Measurements from ENCODE around the gene TTR. TPM values are rescaled to one million over a fixed set of nuclear protein-coding genes. Genes with fewer than 3 reads are reported as not detected.

Gene TTR
- total RNA-seq, 1 donor from 2014 or later: not detected

DNA sequence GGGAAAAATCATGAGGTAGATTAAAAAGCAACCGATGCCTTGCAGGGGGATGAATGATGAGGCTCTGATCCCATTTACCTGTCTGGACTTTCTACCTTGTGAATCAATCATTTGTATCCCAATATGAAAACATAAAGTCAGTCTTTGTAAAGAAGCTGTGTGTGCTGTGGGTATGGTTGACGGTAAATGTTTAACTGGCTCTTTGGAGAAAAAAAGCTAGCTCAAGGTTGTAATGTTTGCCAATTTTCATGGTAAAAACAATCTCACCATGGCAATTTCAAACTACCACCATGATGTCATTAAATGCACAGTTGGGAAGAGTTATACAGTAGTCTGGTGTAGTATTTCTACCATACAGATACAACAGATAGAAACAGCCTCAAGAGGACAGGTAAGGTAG is 14.6 kb downstream of the TTR start:
- Histone ChIP-seq H3K4me1 (peaks cover 14% of the 10 kb centered on the region), H3K9me3 (replicated peaks) (no peaks in the 10 kb centered on the region), H3K36me3 (no peaks in the 10 kb centered on the region), H3K4me3 (no peak overlapping the region), H3K27me3 (ENCODE audit: low read depth) (no peaks in the 10 kb centered on the region), H3K27ac (replicated peaks) (no peak overlapping the region)
- TF ChIP-seq CTCF (IDR thresholded peaks at IDR 0.05; ENCODE audit: borderline replicate concordance): no peak
- intact Hi-C loops (cut with micrococcal nuclease): no loop called here
- DNase-seq: no peak

DNA sequence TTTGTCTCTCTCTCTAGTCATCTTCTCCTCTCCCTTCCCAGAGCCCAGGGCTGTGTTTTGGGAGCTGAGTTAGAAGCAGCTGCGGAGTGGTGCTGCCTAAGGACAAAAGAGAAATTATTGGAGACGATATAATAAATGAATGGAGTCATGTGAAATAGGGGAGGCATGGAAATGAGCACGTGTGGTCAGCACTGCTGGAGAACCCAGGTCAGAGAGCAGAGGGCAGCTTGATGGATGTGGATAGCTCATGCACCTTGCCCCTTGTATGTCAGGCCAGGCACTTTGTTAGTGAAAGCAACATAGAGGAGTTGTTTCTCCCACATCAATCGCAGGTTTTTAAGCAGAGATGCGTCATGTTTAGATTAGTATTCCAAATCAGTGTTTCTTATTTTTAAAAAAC is 15.7 kb downstream of the TTR start:
- no peaks in the 10 kb centered on the region for H3K36me3 ChIP-seq
- no peak overlapping the region for H3K4me3 ChIP-seq
- H3K27ac ChIP-seq (replicated peaks): no peak overlapping the region
- intact Hi-C loops (cut with micrococcal nuclease): no loop called here
- no peak for TF ChIP-seq CTCF (IDR thresholded peaks at IDR 0.05; ENCODE audit: borderline replicate concordance)
- no peaks in the 10 kb centered on the region for H3K27me3 ChIP-seq (ENCODE audit: low read depth)
- H3K9me3 ChIP-seq (replicated peaks): no peaks in the 10 kb centered on the region
- DNase-seq: no peak
- H3K4me1 ChIP-seq: peaks cover 23% of the 10 kb centered on the region

- H3K4me1 ChIP-seq: peaks cover 23% of the 10 kb centered on the region
- no peak for DNase-seq
- no peak for TF ChIP-seq CTCF (IDR thresholded peaks at IDR 0.05; ENCODE audit: borderline replicate concordance)
- no peak overlapping the region for H3K4me3 ChIP-seq
- intact Hi-C loops (cut with micrococcal nuclease): no loop called here
- H3K27me3 ChIP-seq (ENCODE audit: low read depth): no peaks in the 10 kb centered on the region
- no peaks in the 10 kb centered on the region for H3K9me3 ChIP-seq (replicated peaks)
- no peak overlapping the region for H3K27ac ChIP-seq (replicated peaks)
- H3K36me3 ChIP-seq: no peaks in the 10 kb centered on the region
These were observed 18.2 kb downstream of the TTR start for GRCh38 chr18:31609886-31610285.

DNA sequence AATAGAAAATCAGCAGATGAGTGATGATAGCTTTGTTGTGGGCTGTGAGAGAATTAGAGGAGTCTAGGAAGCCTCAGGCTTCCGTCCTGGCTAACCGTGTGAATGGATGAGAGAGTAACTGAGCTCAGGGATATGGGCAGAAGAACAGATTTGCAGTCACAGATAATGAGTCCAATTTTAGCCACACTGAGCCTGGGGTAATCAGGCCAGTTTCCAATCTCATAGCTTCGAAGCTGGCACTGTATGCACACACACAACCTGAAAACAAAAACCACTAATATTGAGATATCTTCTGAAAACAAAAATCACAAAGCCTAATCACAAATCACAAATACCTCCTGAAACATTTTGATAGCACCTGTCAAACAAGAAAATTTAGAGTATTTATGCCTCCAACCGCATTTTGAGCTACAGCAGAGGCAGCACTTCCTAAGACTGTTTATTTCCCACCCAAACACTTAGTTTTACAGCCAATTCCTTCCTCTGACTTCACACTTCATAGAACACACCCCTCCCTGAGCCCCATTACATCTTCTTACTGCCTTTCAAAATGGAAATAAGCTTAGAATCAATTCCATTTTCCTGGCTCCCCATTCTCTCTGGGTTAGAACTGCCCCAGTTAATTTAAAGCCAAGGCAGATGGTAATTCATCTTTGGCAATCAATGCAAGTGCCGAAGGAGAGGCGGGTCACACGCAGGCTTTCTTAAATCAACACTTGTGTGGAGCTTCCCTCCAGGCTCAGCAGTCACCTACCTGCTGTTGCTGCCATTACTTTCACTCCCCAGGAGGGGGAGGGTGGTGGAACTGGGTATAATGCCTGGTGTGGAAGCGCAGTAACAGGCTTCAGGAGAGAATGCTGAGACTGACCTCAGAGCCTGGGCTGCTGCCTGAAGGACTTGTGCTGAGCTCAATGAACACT is 18.9 kb downstream of the TTR start:
- TF ChIP-seq CTCF (IDR thresholded peaks at IDR 0.05; ENCODE audit: borderline replicate concordance): peak; percentile 41
- H3K4me1 ChIP-seq: peaks cover 23% of the 10 kb centered on the region
- no peaks in the 10 kb centered on the region for H3K36me3 ChIP-seq
- H3K27ac ChIP-seq (replicated peaks): peak overlapping the region; percentile 17
- H3K9me3 ChIP-seq (replicated peaks): no peaks in the 10 kb centered on the region
- no peaks in the 10 kb centered on the region for H3K27me3 ChIP-seq (ENCODE audit: low read depth)
- intact Hi-C loops (cut with micrococcal nuclease): no loop called here
- no peak overlapping the region for H3K4me3 ChIP-seq
- DNase-seq: no peak

DNA sequence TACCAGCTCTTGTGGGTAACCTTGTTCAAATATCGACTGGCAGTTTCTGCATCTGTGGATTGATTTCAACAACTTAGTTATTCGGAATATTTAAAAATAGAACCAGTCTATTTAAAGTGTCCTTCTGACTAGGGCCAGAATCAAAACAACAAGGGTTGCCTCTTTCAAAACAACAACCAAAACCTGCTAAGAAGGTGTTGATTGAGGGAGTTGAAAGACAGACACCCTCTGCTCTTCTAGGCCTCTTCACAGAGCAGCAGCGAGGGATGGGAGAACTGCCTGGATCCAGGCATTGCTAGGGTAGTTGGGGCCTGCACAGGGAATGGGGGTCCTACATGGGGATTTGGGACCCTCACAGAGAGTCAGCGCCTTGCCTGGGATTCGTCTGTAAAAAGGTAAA is 19.8 kb downstream of the TTR start:
- intact Hi-C loops (cut with micrococcal nuclease): no loop called here
- no peak for TF ChIP-seq CTCF (IDR thresholded peaks at IDR 0.05; ENCODE audit: borderline replicate concordance)
- Histone ChIP-seq H3K4me3 (no peak overlapping the region), H3K27ac (replicated peaks) (peak overlapping the region; percentile 17), H3K4me1 (peaks cover 23% of the 10 kb centered on the region), H3K9me3 (replicated peaks) (no peaks in the 10 kb centered on the region), H3K36me3 (no peaks in the 10 kb centered on the region), H3K27me3 (ENCODE audit: low read depth) (no peaks in the 10 kb centered on the region)
- DNase-seq: no peak

Measured in left ventricle myocardium inferior (tissue), 1 donor.